AG09319 (cell line): Measurements from ENCODE around the gene ZMYND15.
"Not testable (repeated sequence)": the region's sequence is repeated elsewhere in the genome, so short reads cannot be mapped to it uniquely, and the experiment has no call there.

ENCODE experiments used
- DNase-seq: peaks from one replicate; pipeline ENCODE4 v3.0.0-alpha.2; 2010; ENCODE audit warnings: low read depth; ENCODE audit errors: extremely low read depth
- TF ChIP-seq, protein P1 (sequence below): IDR thresholded peaks from 2 replicates; pipeline ENCODE4 v1.5.1; 2011; ENCODE audit warnings: low read depth, mild to moderate bottlenecking, inconsistent platforms, low read length, moderate library complexity

The ZMYND15 gene

DNA sequence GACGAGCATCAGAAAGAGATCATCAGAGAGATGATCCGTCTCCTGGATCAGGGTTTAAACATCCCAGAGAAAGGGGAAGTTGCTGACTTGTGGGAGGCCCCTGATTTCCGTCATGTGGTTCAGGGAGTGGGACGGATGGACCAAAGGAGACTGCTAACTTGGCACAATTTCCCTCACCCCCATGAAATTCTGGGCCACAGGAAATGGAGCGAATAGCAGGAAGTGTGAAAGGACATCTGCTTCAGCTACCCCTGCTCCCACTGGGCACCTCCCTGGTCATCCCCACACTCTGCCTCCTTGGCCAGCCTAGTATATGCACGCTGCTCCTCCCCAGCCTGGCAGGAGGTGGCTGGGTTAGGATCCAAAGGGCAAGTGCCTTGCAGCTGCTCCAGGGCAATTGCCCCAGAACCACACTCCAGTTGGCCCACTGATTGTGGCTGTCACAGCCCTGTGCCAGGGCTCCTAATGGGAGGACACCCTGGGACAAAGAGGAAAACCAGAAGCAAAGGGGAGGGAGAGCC is 27.9 kb upstream of the ZMYND15 start:
- TF ChIP-seq, protein P1, sequence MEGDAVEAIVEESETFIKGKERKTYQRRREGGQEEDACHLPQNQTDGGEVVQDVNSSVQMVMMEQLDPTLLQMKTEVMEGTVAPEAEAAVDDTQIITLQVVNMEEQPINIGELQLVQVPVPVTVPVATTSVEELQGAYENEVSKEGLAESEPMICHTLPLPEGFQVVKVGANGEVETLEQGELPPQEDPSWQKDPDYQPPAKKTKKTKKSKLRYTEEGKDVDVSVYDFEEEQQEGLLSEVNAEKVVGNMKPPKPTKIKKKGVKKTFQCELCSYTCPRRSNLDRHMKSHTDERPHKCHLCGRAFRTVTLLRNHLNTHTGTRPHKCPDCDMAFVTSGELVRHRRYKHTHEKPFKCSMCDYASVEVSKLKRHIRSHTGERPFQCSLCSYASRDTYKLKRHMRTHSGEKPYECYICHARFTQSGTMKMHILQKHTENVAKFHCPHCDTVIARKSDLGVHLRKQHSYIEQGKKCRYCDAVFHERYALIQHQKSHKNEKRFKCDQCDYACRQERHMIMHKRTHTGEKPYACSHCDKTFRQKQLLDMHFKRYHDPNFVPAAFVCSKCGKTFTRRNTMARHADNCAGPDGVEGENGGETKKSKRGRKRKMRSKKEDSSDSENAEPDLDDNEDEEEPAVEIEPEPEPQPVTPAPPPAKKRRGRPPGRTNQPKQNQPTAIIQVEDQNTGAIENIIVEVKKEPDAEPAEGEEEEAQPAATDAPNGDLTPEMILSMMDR = no peak
- DNase-seq = no peak

DNA sequence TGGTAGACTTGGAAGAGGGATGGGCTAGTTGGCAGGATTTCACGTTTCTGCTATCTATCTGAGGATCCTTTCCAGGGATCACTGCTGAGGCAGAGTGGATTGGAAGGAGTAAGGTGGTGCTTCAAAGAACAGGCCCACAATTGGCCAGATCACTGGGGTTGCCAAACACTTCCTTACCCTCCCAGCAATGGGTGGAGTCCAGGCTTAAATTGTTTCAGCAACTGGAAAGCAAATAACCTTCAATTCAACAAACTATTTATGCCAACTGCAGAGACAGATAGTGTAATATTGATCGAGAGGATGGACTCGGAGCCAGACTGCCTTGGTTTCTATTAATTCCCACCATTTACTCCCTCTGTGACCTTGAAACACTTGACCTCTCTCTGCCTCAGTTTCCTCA is 27.1 kb upstream of the ZMYND15 start:
- no peak for DNase-seq
- TF ChIP-seq, protein P1 = no peak

DNA sequence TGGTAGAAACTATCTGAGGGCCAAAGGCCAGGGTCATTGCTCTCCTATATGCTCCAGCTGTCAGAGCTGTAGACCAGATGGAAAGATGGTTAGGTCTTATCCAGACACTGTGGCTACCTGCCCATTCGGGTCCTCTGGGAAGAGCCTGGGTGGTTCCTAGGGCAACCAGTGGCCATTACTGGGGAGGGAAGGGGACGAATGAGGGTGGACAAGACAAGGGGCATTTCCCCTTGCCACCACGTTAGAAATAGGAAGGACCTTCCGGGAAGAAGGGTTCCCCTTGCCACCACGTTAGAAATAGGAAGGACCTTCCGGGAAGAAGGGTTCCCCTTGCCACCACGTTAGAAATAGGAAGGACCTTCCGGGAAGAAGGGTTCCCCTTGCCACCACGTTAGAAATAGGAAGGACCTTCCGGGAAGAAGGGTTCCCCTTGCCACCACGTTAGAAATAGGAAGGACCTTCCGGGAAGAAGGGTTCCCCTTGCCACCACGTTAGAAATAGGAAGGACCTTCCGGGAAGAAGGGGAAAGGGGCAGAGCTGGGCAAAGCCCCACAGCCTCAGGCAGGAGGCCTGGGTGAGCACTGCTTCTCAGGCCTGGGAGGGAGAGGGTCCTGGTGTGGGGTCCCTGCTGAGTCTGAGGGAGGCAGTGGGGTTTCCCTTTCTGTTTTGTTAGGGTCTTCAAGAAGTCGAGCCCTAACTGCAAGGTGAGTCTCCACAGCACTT is 25.1 kb upstream of the ZMYND15 start:
- DNase-seq = not testable (repeated sequence)

DNA sequence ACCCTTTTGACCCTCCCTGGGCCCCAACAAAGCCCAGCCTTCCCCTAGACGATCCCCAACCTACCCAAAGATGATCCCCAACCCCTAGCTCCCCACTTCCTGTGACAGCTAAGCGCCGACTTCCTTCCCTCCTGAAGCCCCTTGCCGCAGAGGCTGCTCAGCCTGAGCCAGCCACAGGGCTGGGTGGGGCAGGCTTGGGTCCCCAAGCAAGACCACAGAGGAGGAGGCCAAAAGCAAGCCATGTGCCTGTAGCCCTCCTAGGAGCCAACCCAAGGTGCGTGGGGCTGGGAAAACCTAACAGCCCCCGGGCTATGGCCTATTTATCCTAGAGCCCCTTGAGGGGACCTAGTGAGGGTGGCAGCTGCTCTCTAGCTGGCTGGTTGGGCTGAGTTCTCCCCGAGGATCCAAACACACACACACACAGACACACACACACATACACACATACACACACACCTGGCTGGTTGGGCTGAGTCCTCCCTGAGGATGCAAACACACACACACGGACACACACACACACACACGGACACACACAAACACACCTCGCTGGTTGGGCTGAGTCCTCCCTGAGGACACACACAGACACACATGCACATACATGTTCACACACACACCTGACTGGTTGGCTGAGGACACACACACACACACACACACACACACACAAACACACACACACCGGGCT is 24.4 kb upstream of the ZMYND15 start:
- DNase-seq = no peak

DNA sequence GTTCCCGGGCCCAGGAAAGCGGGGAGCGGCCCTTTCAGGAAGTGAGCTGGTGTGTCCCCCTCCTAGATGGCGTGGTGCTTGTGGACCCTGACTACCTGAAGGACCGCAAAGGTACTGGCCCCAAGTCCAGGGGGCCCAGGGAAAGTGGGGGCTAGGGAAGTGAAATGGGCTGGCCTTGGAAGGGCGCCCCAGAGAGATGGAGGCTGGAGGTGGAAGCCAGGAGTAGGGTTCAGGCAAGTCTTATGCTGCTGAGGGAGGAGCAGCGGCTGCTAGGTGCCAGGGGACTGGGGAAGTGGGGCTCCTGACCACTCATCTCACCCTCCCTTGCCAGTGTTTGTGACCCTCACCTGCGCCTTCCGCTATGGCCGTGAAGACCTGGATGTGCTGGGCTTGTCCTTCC is 23.6 kb upstream of the ZMYND15 start:
- no peak for DNase-seq
- TF ChIP-seq, protein P1 = no peak

More for the DNA sequence above, 24.4 kb upstream of the ZMYND15 start:
- TF ChIP-seq, protein P1 = no peak

DNA sequence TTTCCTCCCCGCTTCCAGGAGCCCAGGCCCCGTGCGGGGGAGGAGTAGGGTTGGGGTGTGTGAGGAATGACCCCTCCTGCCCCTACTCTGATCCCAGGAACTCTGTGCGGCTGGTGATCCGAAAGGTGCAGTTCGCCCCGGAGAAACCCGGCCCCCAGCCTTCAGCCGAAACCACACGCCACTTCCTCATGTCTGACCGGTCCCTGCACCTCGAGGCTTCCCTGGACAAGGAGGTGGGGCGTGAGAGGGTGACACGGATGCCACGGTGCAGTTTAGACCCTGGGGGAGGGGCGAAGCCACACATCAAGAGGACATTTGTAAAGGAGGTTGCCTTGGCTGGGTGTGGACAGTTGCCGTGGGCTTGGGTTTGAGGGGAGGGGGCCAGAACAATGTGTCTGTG is 21.8 kb upstream of the ZMYND15 start:
- TF ChIP-seq, protein P1 = no peak
- DNase-seq = no peak

DNA sequence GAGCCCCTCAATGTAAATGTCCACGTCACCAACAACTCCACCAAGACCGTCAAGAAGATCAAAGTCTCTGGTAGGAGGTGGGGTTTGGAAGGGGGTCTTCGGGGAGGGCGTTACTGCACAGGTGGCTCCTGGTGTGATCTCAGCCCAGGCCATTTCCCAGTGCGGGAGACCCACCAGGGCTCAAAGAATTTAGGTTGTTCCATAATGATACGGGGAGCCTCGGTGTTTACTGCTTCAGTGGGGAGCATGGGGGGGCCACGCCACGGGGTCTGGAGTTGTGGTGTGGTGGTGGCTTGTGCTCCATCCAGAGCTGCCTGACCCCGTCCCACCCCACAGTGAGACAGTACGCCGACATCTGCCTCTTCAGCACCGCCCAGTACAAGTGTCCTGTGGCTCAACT is 21.4 kb upstream of the ZMYND15 start:
- no peak for DNase-seq
- TF ChIP-seq, protein P1 = no peak
